Astrocyte of the spinal cord (primary cell): ENCODE data around the gene KRTAP9-1.
"Not testable (repeated sequence)": the region's sequence is repeated elsewhere in the genome, so short reads cannot be mapped to it uniquely, and the experiment has no call there.

ENCODE experiments used
- DNase-seq: peaks from one replicate; pipeline ENCODE4 v3.0.0; 2011; ENCODE audit warnings: low read depth, low spot score
- H3K4me3 ChIP-seq: 2 replicates; pipeline ENCODE4 v1.5.1; 2011; ENCODE audit warnings: low read depth, mild to moderate bottlenecking, low read length, moderate library complexity
- CTCF ChIP-seq: IDR thresholded peaks from 2 replicates; pipeline ENCODE4 v1.5.1; 2012; ENCODE audit warnings: low read depth, mild to moderate bottlenecking, low read length, inconsistent platforms
- in situ Hi-C: cut with HindIII; loops from 2 replicates; pipeline ENCODE4 v1.10.0; 2017; ENCODE audit warnings: low sequenced_read_pairs

Gene KRTAP9-1

GRCh38 chr17:41199421-41200078, 9.9 kb downstream of the KRTAP9-1 start:
- DNase-seq: no peak
- no peak for TF ChIP-seq CTCF
- no peak overlapping the region for H3K4me3 ChIP-seq
- in situ Hi-C loops: no loop called here

GRCh38 chr17:41211845-41212466, 22.3 kb downstream of the KRTAP9-1 start:
- peak; percentile 14 for DNase-seq
- no peak overlapping the region for H3K4me3 ChIP-seq
- in situ Hi-C loops: no loop called here
- TF ChIP-seq CTCF: no peak

- TF ChIP-seq CTCF: no peak
- DNase-seq: no peak
- in situ Hi-C loops: no loop called here
- H3K4me3 ChIP-seq: no peak overlapping the region
These were observed 23.0 kb downstream of the KRTAP9-1 start for GRCh38 chr17:41212524-41213169.

GRCh38 chr17:41215681-41216080, 26.0 kb downstream of the KRTAP9-1 start:
- no peak for DNase-seq
- no peak for TF ChIP-seq CTCF
- in situ Hi-C loops: no loop called here
- H3K4me3 ChIP-seq: no peak overlapping the region

- in situ Hi-C loops: no loop called here
- no peak for TF ChIP-seq CTCF
- no peak overlapping the region for H3K4me3 ChIP-seq
- DNase-seq: no peak
These were observed 34.1 kb downstream of the KRTAP9-1 start for GRCh38 chr17:41223821-41224220.

- in situ Hi-C loops: no loop called here
- TF ChIP-seq CTCF: no peak
- no peak for DNase-seq
- H3K4me3 ChIP-seq: no peak overlapping the region
These were observed 36.4 kb downstream of the KRTAP9-1 start for GRCh38 chr17:41226051-41226450.

GRCh38 chr17:41226598-41227095, 37.0 kb downstream of the KRTAP9-1 start, which contains the start of gene KRTAP9-2:
Gene KRTAP9-2 (plus strand): TSS chr17:41226648. CDS start chr17:41226655, 7 bp downstream.
- H3K4me3 ChIP-seq, DNase-seq, in situ Hi-C loops: not testable (repeated sequence)
